ENCODE measurements around the gene PRRC1. TPM values are rescaled to one million over a fixed set of nuclear protein-coding genes. Genes with fewer than 3 reads are reported as not detected.

Gene PRRC1
- total RNA-seq, 4 donors from 2014 or later, result 20.3 to 29.8 (median 24.8) TPM

DNA sequence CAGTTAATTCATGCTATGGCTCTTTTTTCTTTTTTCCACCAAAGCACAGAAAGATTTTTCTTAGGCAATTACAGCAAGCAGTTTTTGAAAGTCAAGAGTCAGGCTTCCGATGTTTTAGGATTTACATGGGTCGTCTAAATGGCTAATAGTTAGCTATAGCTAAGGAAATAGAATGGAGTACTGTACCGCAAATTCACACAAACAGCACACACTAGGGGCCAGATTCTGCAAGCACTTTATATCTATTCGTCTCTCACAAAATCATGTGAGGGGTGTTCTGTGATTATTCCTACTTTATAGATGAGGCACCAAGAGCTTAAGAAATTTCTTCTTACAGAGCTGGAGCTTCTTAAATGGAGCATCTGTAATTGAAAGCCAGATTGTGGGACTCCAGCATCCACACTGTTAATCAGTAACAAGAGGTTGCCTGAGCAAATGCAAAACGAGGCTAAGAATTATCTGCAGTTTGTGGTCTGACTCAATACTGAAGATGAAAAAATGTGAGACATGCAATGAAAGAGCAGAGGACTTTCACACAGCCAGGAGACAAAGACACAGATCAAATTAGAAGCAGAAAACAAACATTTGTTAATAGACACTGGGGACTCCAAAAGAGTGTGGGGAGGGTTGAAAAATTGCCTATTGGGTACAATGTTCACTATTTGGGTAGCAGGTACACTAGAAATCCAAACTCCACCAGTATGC, 68.8 kb downstream of the PRRC1 start:
- Histone ChIP-seq H3K27me3 (no peaks in the 10 kb centered on the region), H3K36me3 (no peaks in the 10 kb centered on the region), H3K4me1 (peaks cover 0 to 6% (median 0%) of the 10 kb centered on the region in 4 donors), H3K4me3 (no peak overlapping the region), H3K9me3 (no peaks in the 10 kb centered on the region), H3K27ac (replicated peaks in 1 of 4) (no peak overlapping the region)
- intact Hi-C loops (cut with DNase I), result no loop called here
- DNase-seq (ENCODE audit: extremely low spot score), result no peak
- WGBS, result 70% methylated on average over 5 of the region's 5 CpGs
- TF ChIP-seq, protein P1, sequence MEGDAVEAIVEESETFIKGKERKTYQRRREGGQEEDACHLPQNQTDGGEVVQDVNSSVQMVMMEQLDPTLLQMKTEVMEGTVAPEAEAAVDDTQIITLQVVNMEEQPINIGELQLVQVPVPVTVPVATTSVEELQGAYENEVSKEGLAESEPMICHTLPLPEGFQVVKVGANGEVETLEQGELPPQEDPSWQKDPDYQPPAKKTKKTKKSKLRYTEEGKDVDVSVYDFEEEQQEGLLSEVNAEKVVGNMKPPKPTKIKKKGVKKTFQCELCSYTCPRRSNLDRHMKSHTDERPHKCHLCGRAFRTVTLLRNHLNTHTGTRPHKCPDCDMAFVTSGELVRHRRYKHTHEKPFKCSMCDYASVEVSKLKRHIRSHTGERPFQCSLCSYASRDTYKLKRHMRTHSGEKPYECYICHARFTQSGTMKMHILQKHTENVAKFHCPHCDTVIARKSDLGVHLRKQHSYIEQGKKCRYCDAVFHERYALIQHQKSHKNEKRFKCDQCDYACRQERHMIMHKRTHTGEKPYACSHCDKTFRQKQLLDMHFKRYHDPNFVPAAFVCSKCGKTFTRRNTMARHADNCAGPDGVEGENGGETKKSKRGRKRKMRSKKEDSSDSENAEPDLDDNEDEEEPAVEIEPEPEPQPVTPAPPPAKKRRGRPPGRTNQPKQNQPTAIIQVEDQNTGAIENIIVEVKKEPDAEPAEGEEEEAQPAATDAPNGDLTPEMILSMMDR (IDR thresholded peaks at IDR 0.05), result no peak
- TF ChIP-seq POLR2AphosphoS5 (IDR thresholded peaks at IDR 0.05), result no peak
- no peak for TF ChIP-seq EP300 (IDR thresholded peaks at IDR 0.05)
- no peak for TF ChIP-seq POLR2A (IDR thresholded peaks at IDR 0.05; ENCODE audit: low read depth)

DNA sequence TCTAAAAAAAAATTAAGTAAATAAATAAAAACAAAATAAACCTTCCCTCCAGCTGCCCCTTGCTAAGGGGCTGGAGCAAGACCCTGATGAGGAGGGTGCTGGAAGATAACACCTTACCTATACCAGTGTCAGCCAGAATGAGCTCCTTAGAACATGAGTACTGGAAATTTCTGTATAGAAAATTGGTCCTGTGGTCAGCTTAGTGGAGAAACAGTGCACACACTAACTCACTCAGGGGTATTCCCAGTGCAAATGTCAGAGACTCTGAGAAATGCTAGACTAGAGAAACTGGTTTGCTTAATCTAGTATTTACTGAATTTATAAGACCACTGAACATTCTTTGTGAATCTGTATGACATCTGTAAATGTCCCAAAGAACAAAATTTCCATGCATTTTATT, 69.4 kb downstream of the PRRC1 start:
- no peaks in the 10 kb centered on the region for H3K9me3 ChIP-seq
- H3K36me3 ChIP-seq, result no peaks in the 10 kb centered on the region
- no peak overlapping the region for H3K4me3 ChIP-seq
- no peak for DNase-seq (ENCODE audit: extremely low spot score)
- intact Hi-C loops (cut with DNase I), result no loop called here
- peaks cover 0 to 6% (median 0%) of the 10 kb centered on the region in 4 donors for H3K4me1 ChIP-seq
- no peak for TF ChIP-seq POLR2A (IDR thresholded peaks at IDR 0.05; ENCODE audit: low read depth)
- TF ChIP-seq, protein P1 (IDR thresholded peaks at IDR 0.05), result no peak
- TF ChIP-seq EP300 (IDR thresholded peaks at IDR 0.05), result no peak
- TF ChIP-seq POLR2AphosphoS5 (IDR thresholded peaks at IDR 0.05), result no peak
- H3K27ac ChIP-seq (replicated peaks in 1 of 4), result no peak overlapping the region
- no peaks in the 10 kb centered on the region for H3K27me3 ChIP-seq

DNA sequence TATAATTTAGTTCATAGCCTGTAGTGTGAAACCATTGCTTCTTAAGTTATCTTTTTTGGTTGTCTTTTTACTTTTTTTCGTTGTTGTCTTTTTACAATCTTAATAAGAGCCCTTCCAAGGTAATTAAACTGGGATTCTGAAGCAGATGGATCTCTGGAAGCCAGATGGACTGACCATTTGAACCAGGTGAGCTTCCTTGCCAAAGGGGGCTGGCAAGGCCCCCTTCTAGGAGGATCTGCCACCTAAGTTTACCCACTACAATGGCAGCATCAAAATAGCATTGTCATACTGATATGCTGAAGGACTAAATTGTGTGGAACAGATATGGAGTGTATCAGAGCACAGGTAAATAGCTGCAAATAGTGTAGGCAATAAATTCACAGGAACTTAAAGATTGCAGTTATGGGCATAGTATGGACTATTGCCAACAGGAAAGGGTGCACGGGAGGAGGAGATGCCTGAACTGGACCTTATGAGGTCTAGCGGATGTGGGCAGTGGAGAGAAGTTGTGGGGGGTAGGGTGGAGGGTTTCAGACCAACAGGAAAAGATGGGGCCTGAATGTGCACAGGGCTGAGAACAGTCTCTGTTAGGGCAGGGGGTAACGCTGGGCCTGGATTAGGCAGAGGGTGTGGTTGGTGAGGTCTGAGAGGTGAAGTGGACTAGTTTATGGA, 69.9 kb downstream of the PRRC1 start:
- H3K27me3 ChIP-seq, result no peaks in the 10 kb centered on the region
- H3K9me3 ChIP-seq, result no peaks in the 10 kb centered on the region
- 77% methylated on average over 4 of the region's 4 CpGs for WGBS
- intact Hi-C loops (cut with DNase I), result no loop called here
- TF ChIP-seq, protein P1 (IDR thresholded peaks at IDR 0.05), result no peak
- TF ChIP-seq POLR2A (IDR thresholded peaks at IDR 0.05; ENCODE audit: low read depth), result no peak
- TF ChIP-seq EP300 (IDR thresholded peaks at IDR 0.05), result no peak
- no peak for TF ChIP-seq POLR2AphosphoS5 (IDR thresholded peaks at IDR 0.05)
- peaks cover 0 to 6% (median 0%) of the 10 kb centered on the region in 4 donors for H3K4me1 ChIP-seq
- H3K4me3 ChIP-seq, result no peak overlapping the region
- no peak overlapping the region for H3K27ac ChIP-seq (replicated peaks in 1 of 4)
- DNase-seq (ENCODE audit: extremely low spot score), result peak; percentile 70
- H3K36me3 ChIP-seq, result no peaks in the 10 kb centered on the region

DNA sequence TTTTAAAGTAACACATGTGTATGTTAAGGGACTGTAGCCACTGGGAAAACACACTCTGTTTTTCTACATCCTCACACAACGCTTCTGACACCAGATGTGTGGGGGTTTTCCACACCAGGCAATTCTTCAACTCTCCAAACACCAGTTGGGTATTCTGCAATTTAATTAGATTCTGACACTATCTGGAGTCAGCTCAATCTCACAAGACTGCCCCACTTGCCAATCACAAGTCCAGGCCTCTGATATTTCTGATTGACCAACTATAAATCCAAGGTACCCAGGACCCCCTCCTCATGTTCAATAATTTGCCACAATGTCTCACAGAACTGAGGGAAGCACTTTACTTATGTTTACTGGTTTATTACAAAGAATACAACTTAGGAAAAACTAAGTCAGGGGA, 70.9 kb downstream of the PRRC1 start:
- Histone ChIP-seq H3K27ac (replicated peaks in 1 of 4) (no peak overlapping the region), H3K9me3 (no peaks in the 10 kb centered on the region), H3K4me3 (no peak overlapping the region), H3K4me1 (peaks cover 0 to under 1% (median 0%) of the 10 kb centered on the region in 4 donors), H3K27me3 (no peaks in the 10 kb centered on the region), H3K36me3 (no peaks in the 10 kb centered on the region)
- TF ChIP-seq POLR2AphosphoS5 (IDR thresholded peaks at IDR 0.05) (no peak), POLR2A (IDR thresholded peaks at IDR 0.05; ENCODE audit: low read depth) (no peak), EP300 (IDR thresholded peaks at IDR 0.05) (no peak)
- TF ChIP-seq, protein P1 (IDR thresholded peaks at IDR 0.05), result no peak
- intact Hi-C loops (cut with DNase I), result no loop called here
- WGBS, result 87% methylated on average over 1 of the region's 1 CpG
- DNase-seq (ENCODE audit: extremely low spot score), result no peak
